Testis (tissue), 3 donors: ENCODE measurements around the gene C11orf68. TPM values are rescaled to one million over a fixed set of nuclear protein-coding genes. Genes with fewer than 3 reads are reported as not detected.

Experiments
- DNase-seq: peaks from one replicate; pipeline ENCODE4 v3.0.0-alpha.2; 2019
- H3K27ac ChIP-seq, 2 donors: fragments of 200-600 bp; sonication (generic); one replicate each; pipeline ENCODE4 v1.5.1; 2019
- H3K27me3 ChIP-seq: fragments of 200-600 bp; sonication (generic); one replicate; pipeline ENCODE4 v1.5.1; 2019
- H3K36me3 ChIP-seq: fragments of 200-600 bp; sonication (generic); one replicate; pipeline ENCODE4 v1.5.1; 2017; ENCODE audit warnings: low read depth; ENCODE audit errors: missing control alignments
- H3K4me1 ChIP-seq: fragments of 200-600 bp; sonication (generic); one replicate; pipeline ENCODE4 v1.5.1; 2019
- H3K4me3 ChIP-seq, 2 donors: fragments of 200-600 bp; sonication (generic); one replicate each; pipeline ENCODE4 v1.5.1; 2017 to 2019
- H3K9me3 ChIP-seq: fragments of 200-600 bp; sonication (generic); one replicate; pipeline ENCODE4 v1.5.1; 2017
- POLR2A ChIP-seq: fragments of 450-650 bp; IDR thresholded peaks from one replicate; pipeline ENCODE4 v1.6.1; 2017; ENCODE audit warnings: antibody characterized with exemption, mild to moderate bottlenecking, moderate library complexity
- WGBS, 2 donors: methylation state at CpG; one replicate each; pipeline ENCODE4 v1.1.5; 2018; 5-methylcytosine and 5-hydroxymethylcytosine counted together
- intact Hi-C: fragments of 100-400 bp; cut with DNase I; formaldehyde crosslinking; loops from one replicate; pipeline ENCODE4 v1.15.1; 2023; ENCODE audit warnings: low total_unique reads
- polyA plus RNA-seq: library from polyadenylated mRNA; stranded (reverse); fragments of 350-450 nt; fragmentation: Illumina TruSeq; extraction: RNeasy Lipid Tissue Mini Kit (QIAGEN cat#74804); gene quantifications from one replicate; pipeline ENCODE4 v1.2.3, GENCODE V29; 2014; ENCODE audit warnings: low read depth, low replicate concordance; ENCODE audit not compliant: insufficient read depth
- total RNA-seq, 2 donors: library from RNA; depleted of rRNA; stranded (reverse); fragments of >200 nt; gene quantifications; one replicate each; pipeline ENCODE4 v1.2.3, GENCODE V29; 2016
- TF ChIP-seq, protein P1 (sequence below), 3 experiments: fragments of 450-650 bp in 2 of 3; fragments of 200-600 bp in 1 of 3; sonication (generic) in 1 of 3; IDR thresholded peaks; one replicate each; pipeline ENCODE4 v1.5.1; 2016 to 2019; ENCODE audit warnings: antibody characterized with exemption in 3 of 3, mild to moderate bottlenecking in 2 of 3, moderate library complexity in 1 of 3

Gene C11orf68
- total and polyA plus RNA-seq, 3 donors from 2014 or later, result 54.4 to 89.2 (median 54.8) TPM

DNA sequence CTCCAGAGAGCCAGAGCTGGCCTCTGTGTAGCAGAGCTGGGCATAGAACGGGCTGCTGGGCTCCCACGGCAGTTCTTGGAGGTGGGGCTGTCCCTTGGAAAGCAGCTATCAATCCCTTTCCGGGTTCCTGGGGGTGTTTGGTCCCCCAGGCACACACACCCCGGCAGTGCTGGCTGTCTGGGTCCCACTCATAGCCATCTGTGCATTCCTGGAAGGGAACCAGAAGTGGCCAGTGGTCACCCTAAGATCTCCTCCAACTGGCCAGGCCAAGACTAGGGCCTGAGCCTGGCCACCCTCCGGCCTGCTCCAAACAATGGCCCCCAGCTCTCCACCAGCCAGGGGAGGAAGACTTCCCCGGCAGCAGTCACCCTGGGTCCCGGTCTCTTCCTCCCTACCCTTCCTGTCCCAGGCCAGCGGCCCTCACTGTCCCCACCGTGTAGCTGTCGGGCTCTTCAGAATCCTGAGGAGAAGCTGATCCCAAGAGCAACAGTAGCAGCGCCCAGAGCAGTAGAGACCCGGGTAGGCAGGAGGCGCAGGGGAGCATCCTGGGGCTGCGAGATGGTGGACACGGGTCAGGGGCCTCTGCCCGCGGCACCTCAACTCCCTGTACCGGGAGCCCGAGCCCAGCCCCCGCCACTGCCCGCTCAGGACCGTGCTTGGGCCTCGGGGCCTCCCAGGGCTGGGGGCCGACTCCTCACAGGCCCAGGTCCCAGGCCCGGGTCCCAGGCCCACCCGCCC is 46.9 kb downstream of the C11orf68 start:
- TF ChIP-seq POLR2A, result no peak
- TF ChIP-seq, protein P1, sequence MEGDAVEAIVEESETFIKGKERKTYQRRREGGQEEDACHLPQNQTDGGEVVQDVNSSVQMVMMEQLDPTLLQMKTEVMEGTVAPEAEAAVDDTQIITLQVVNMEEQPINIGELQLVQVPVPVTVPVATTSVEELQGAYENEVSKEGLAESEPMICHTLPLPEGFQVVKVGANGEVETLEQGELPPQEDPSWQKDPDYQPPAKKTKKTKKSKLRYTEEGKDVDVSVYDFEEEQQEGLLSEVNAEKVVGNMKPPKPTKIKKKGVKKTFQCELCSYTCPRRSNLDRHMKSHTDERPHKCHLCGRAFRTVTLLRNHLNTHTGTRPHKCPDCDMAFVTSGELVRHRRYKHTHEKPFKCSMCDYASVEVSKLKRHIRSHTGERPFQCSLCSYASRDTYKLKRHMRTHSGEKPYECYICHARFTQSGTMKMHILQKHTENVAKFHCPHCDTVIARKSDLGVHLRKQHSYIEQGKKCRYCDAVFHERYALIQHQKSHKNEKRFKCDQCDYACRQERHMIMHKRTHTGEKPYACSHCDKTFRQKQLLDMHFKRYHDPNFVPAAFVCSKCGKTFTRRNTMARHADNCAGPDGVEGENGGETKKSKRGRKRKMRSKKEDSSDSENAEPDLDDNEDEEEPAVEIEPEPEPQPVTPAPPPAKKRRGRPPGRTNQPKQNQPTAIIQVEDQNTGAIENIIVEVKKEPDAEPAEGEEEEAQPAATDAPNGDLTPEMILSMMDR (IDR thresholded peaks at IDR 0.05), result no peak
- DNase-seq, result no peak
- Histone ChIP-seq H3K4me3 (peak overlapping the region; percentile 58 to 59), H3K27ac (peak overlapping the region; percentile 82 to 93), H3K9me3 (no peaks in the 10 kb centered on the region), H3K4me1 (peaks cover 14% of the 10 kb centered on the region), H3K36me3 (no peaks in the 10 kb centered on the region), H3K27me3 (no peaks in the 10 kb centered on the region)
- intact Hi-C loops, result no loop called here
- WGBS, 2 donors, result 32 to 53% methylated on average over 7 to 11 of the region's 26 CpGs

DNA sequence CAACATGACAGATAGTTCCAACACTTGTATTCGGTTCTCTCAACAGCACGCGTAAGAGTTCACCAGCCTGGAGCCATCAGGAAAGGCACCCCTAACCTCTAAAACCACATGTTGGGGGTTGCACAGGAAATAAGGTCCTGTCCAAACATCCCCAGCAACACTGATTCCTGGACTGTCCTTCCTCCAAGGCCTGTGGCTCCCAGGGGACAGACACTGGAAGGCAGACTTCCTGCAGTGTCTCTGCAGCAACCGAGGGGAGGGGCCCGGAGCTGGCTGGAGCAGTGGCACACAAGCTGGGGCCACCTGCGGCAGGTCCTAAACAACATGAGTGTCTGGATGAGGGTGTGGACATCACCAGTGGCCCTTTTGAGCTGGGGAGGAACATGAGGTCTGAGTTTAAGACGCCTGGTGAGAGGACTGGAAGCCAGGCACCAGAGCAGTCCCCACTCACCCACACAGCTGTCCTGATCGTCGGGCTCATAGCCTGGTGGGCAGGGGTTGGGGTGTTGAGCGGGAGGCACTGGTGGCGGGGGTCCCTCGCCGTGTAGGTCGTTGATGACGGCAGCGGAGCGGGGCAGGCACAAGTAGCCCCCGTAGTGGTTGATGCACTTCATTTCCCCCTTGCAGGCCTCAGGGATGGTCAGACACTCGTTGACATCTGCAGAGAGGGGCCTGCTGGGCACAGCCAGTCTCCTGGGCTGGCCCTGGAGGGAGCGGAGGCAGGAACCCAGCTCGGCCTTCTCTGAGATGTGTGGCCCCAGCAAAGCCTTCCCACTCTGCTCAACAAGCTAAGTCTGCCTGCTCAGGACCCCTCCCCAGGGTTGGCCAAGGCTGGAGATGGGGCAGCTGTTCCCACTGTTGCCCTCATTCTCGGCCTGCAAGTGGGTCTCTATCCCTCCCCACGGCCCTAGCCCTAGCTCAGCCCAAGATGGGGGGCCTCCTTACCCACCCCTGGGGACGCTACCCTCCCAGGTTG is 47.9 kb downstream of the C11orf68 start:
- no peak for DNase-seq
- no peaks in the 10 kb centered on the region for H3K36me3 ChIP-seq
- 69 to 100% methylated on average over 1 to 24 of the region's 24 CpGs for WGBS, 2 donors
- H3K4me3 ChIP-seq, result no peak overlapping the region
- no peaks in the 10 kb centered on the region for H3K27me3 ChIP-seq
- H3K4me1 ChIP-seq, result peaks cover 14% of the 10 kb centered on the region
- H3K27ac ChIP-seq, result peak overlapping the region; percentile 82 to 93
- no peaks in the 10 kb centered on the region for H3K9me3 ChIP-seq
- TF ChIP-seq POLR2A, result no peak
- TF ChIP-seq, protein P1 (IDR thresholded peaks at IDR 0.05), result no peak
- intact Hi-C loops, result no loop called here

DNA sequence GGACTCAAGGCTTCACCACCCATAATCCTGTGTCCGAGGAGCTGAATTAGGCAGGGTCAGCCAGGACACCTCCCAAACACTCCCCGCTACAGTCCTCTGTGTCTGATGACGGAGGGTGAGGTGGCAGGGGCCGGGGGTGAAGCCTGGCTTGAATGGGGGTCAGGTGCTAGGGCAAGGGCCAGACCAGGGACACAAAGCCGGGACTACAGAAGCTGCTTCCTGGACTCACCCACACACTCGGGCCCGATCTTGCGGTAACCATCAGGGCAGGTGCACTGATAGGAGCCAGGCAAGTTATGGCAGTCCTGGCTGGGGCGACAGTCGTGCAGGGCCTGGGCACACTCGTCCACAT is 48.6 kb downstream of the C11orf68 start:
- H3K27me3 ChIP-seq, result no peaks in the 10 kb centered on the region
- no peak overlapping the region for H3K27ac ChIP-seq
- TF ChIP-seq POLR2A, result no peak
- TF ChIP-seq, protein P1 (IDR thresholded peaks at IDR 0.05), result no peak
- intact Hi-C loops, result no loop called here
- 68 to 78% methylated on average over 5 to 11 of the region's 11 CpGs for WGBS, 2 donors
- no peaks in the 10 kb centered on the region for H3K36me3 ChIP-seq
- no peak for DNase-seq
- no peaks in the 10 kb centered on the region for H3K9me3 ChIP-seq
- H3K4me1 ChIP-seq, result peaks cover 14% of the 10 kb centered on the region
- no peak overlapping the region for H3K4me3 ChIP-seq

DNA sequence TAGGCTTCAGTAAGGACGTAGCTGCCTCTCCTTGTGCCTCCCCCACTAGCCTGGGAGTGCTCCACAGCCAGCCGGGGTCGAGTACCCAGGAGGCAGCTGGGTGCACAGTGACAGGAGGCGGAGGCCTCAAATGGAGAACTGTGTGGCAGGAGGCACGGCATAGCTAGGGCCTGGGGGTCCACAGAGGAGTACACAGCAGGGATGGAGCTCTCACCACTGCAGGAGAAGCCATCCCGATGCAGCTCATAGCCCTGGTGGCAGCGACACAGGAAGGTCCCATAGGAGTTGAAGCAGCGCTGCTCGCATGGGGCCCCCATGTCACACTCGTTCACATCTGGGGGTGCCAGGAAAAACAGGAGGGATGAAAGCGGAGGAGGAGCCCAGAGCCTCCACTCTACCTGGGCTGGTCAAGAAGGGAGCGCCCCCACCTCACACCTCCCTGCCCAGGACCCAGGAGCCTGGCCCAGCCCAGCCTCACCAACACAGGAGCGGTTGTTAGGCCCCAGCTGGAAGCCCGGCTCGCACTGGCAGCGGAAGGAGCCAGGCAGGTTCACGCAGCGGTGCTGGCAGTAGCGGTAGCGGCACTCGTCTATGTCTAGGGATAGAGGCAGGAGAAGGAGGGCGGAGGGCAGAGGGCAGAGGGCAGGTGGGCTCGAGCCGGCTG is 49.1 kb downstream of the C11orf68 start:
- TF ChIP-seq, protein P1 (IDR thresholded peaks at IDR 0.05), result no peak
- no peak for TF ChIP-seq POLR2A
- DNase-seq, result no peak
- no peaks in the 10 kb centered on the region for H3K9me3 ChIP-seq
- H3K4me3 ChIP-seq, result no peak overlapping the region
- no peak overlapping the region for H3K27ac ChIP-seq
- WGBS, 2 donors, result 81 to 87% methylated on average over 22 of the region's 24 CpGs
- H3K36me3 ChIP-seq, result no peaks in the 10 kb centered on the region
- peaks cover 14% of the 10 kb centered on the region for H3K4me1 ChIP-seq
- H3K27me3 ChIP-seq, result no peaks in the 10 kb centered on the region
- intact Hi-C loops, result no loop called here
